IMR-90 (cell line): Measurements from ENCODE around the gene ZNF423. TPM values are rescaled to one million over a fixed set of nuclear protein-coding genes. Genes with fewer than 3 reads are reported as not detected.

ENCODE experiments used
- ATAC-seq: fragments of 200-7000 bp; cut with Tn5 transposase; 2 replicates; pipeline ENCODE4 v1.9.1; 2020; ENCODE audit warnings: low read depth, mild to moderate bottlenecking, moderate library complexity
- BruUV-seq: library from RNA; stranded (reverse); fragments of 400-500 nt; replicated peaks from 2 replicates; lab custom pipeline; 2021; lab: Mats Ljungman, UMichigan
- CTCF ChIA-PET: fragments of 300-600 bp; formaldehyde crosslinking; extraction: SDS; loops from one replicate; lab custom pipeline; 2021; ENCODE audit warnings: antibody characterized with exemption; lab: Yijun Ruan, JAX
- POLR2A ChIA-PET: fragments of 300-600 bp; sonication (Branson Sonifier 250); formaldehyde crosslinking; loops from one replicate; lab custom pipeline; 2022; ENCODE audit warnings: antibody characterized with exemption; ENCODE audit not compliant: unreplicated experiment; lab: Charles Lee
- DNase-seq: peaks from one replicate; pipeline ENCODE4 v3.0.0; 2013
- H2AFZ ChIP-seq: replicated peaks from 2 replicates; pipeline ENCODE3; 2013; ENCODE audit warnings: low read length, mild to moderate bottlenecking; ENCODE audit not compliant: poor library complexity
- H2AK5ac ChIP-seq: 2 replicates; pipeline ENCODE4 v1.6.1; 2013; ENCODE audit warnings: low read depth, low read length, inconsistent platforms
- H2AK9ac ChIP-seq: replicated peaks from 2 replicates; pipeline ENCODE3; 2013; ENCODE audit warnings: mild to moderate bottlenecking, low read depth, low read length, moderate library complexity; ENCODE audit not compliant: poor library complexity
- H2BK120ac ChIP-seq: 2 replicates; pipeline ENCODE4 v1.6.1; 2013; ENCODE audit warnings: low read depth, low read length, inconsistent platforms
- H2BK15ac ChIP-seq: 3 replicates; pipeline ENCODE4 v1.6.1; 2013; ENCODE audit warnings: low read depth, low read length, inconsistent platforms
- H2BK20ac ChIP-seq: 2 replicates; pipeline ENCODE4 v1.6.1; 2013; ENCODE audit warnings: low read depth, mild to moderate bottlenecking, inconsistent platforms, low read length, moderate library complexity
- H2BK5ac ChIP-seq: 2 replicates; pipeline ENCODE4 v1.6.1; 2013; ENCODE audit warnings: mild to moderate bottlenecking, low read depth, low read length, inconsistent platforms; ENCODE audit not compliant: poor library complexity, severe bottlenecking
- H3K14ac ChIP-seq: replicated peaks from 2 replicates; pipeline ENCODE4 v1.6.1; 2013; ENCODE audit warnings: low read depth, low read length, inconsistent platforms
- H3K18ac ChIP-seq: 2 replicates; pipeline ENCODE4 v1.6.1; 2013; ENCODE audit warnings: low read depth, low read length, control low read depth
- H3K23ac ChIP-seq: 2 replicates; pipeline ENCODE4 v1.6.1; 2013; ENCODE audit warnings: low read depth, low read length, inconsistent platforms
- H3K27ac ChIP-seq: 2 replicates; pipeline ENCODE4 v1.5.1; 2013; ENCODE audit warnings: mild to moderate bottlenecking, control low read depth, low read length; ENCODE audit not compliant: insufficient read depth
- H3K27me3 ChIP-seq: 2 replicates; pipeline ENCODE4 v1.6.1; 2013; ENCODE audit warnings: low read length; ENCODE audit not compliant: control insufficient read depth, insufficient read depth
- H3K36me3 ChIP-seq: 2 replicates; pipeline ENCODE4 v1.6.1; 2013; ENCODE audit warnings: low read length, mixed read lengths; ENCODE audit not compliant: control insufficient read depth, insufficient read depth
- H3K4ac ChIP-seq: 2 replicates; pipeline ENCODE4 v1.6.1; 2013; ENCODE audit warnings: low read depth, low read length, inconsistent platforms
- H3K4me1 ChIP-seq: 2 replicates; pipeline ENCODE4 v1.6.1; 2013; ENCODE audit warnings: low read length, mixed read lengths; ENCODE audit not compliant: control insufficient read depth, insufficient read depth
- H3K4me2 ChIP-seq: 2 replicates; pipeline ENCODE4 v1.6.1; 2013; ENCODE audit warnings: low read depth, mild to moderate bottlenecking, control low read depth, low read length, moderate library complexity
- H3K4me3 ChIP-seq: 2 replicates; pipeline ENCODE4 v1.5.1; 2013; ENCODE audit warnings: low read depth, mild to moderate bottlenecking, control low read depth, low read length, moderate library complexity; ENCODE audit not compliant: insufficient read depth
- H3K56ac ChIP-seq: 2 replicates; pipeline ENCODE4 v1.6.1; 2013; ENCODE audit warnings: low read length, inconsistent platforms; ENCODE audit not compliant: insufficient read depth; ENCODE audit errors: extremely low read depth
- H3K79me1 ChIP-seq, 2 experiments: 2 replicates each; pipeline ENCODE4 v1.6.1; 2013; ENCODE audit warnings: low read length in 2 of 2, inconsistent platforms in 1 of 2, low read depth in 1 of 2
- H3K9ac ChIP-seq: 2 replicates; pipeline ENCODE4 v1.6.1; 2013; ENCODE audit warnings: low read depth, low read length, control low read depth
- H3K9me1 ChIP-seq: 2 replicates; pipeline ENCODE4 v1.6.1; 2013; ENCODE audit warnings: low read length, inconsistent platforms; ENCODE audit not compliant: insufficient read depth
- H3K9me3 ChIP-seq: 2 replicates; pipeline ENCODE4 v1.6.1; 2013; ENCODE audit warnings: low read length; ENCODE audit not compliant: control insufficient read depth, insufficient read depth
- H4K20me1 ChIP-seq: 2 replicates; pipeline ENCODE4 v1.6.1; 2013; ENCODE audit warnings: low read length, inconsistent platforms; ENCODE audit not compliant: insufficient read depth
- H4K5ac ChIP-seq: 2 replicates; pipeline ENCODE4 v1.6.1; 2013; ENCODE audit warnings: mild to moderate bottlenecking, low read depth, low read length, control low read depth
- H4K8ac ChIP-seq, 2 experiments: 2 replicates each; pipeline ENCODE4 v1.6.1; 2013; ENCODE audit warnings: low read depth in 2 of 2, low read length in 2 of 2, control low read depth in 1 of 2, inconsistent platforms in 1 of 2
- H4K91ac ChIP-seq: 2 replicates; pipeline ENCODE4 v1.6.1; 2013; ENCODE audit warnings: low read depth, low read length, inconsistent platforms; ENCODE audit not compliant: insufficient read depth
- BHLHE40 ChIP-seq: fragments of 150-350 bp; IDR thresholded peaks from 2 replicates; pipeline ENCODE4 v1.6.1; 2016; ENCODE audit warnings: mild to moderate bottlenecking, low read depth, low read length
- CEBPB ChIP-seq: IDR thresholded peaks from 2 replicates; pipeline ENCODE4 v1.6.1; 2012; ENCODE audit warnings: low read depth, low read length, improper control_type of control experiment
- ELK1 ChIP-seq: fragments of 150-350 bp; IDR thresholded peaks from 2 replicates; pipeline ENCODE4 v1.6.1; 2016; ENCODE audit warnings: low read depth, mild to moderate bottlenecking, low read length, moderate library complexity, borderline replicate concordance
- FOS ChIP-seq: fragments of 150-350 bp; IDR thresholded peaks from 2 replicates; pipeline ENCODE4 v1.6.1; 2016; ENCODE audit warnings: low read depth, low read length
- MAFK ChIP-seq: IDR thresholded peaks from 2 replicates; pipeline ENCODE4 v1.6.1; 2012; ENCODE audit warnings: low read depth, low read length, improper control_type of control experiment
- NFE2L2 ChIP-seq: fragments of 150-350 bp; IDR thresholded peaks from 2 replicates; pipeline ENCODE4 v1.6.1; 2016; ENCODE audit warnings: low read depth, mild to moderate bottlenecking, low read length
- POLR2A ChIP-seq: IDR thresholded peaks from 2 replicates; pipeline ENCODE4 v1.6.1; 2012; ENCODE audit warnings: mild to moderate bottlenecking, low read depth, low read length
- RFX5 ChIP-seq: IDR thresholded peaks from 2 replicates; pipeline ENCODE4 v1.8.0; 2012; ENCODE audit warnings: low read depth, mild to moderate bottlenecking, low read length, moderate library complexity
- SMC3 ChIP-seq: fragments of 150-350 bp; IDR thresholded peaks from 2 replicates; pipeline ENCODE4 v1.6.1; 2016; ENCODE audit warnings: low read depth, mild to moderate bottlenecking, antibody characterized with exemption, low read length, moderate library complexity
- WGBS, 2 experiments: methylation state at CpG; one replicate each; pipeline versions ENCODE4 v1.1.5 to v1.1.7; 2013; ENCODE audit warnings: missing lambda C conversion rate in 2 of 2; ENCODE audit not compliant: insufficient read length in 1 of 2; ENCODE audit errors: extremely low coverage in 2 of 2; 5-methylcytosine and 5-hydroxymethylcytosine counted together
- dilution Hi-C: fragments of 300-500 bp; cut with HindIII; formaldehyde crosslinking; loops from one replicate; pipeline ENCODE4 v1.14.3; 2018; ENCODE audit warnings: low sequenced_read_pairs; ENCODE audit not compliant: unreplicated experiment
- in situ Hi-C: fragments of 300-500 bp; cut with MboI; formaldehyde crosslinking; loops from 3 replicates; pipeline ENCODE4 v1.14.3; 2019; ENCODE audit warnings: low sequenced_read_pairs, inconsistent platforms, mixed read lengths
- intact Hi-C: fragments of 100-400 bp; cut with micrococcal nuclease; formaldehyde crosslinking; loops from 2 replicates; pipeline ENCODE4 v1.10.0; 2022
- polyA plus RNA-seq, 3 experiments: library from polyadenylated mRNA; depleted of rRNA; stranded (reverse); fragments of >200 nt; gene quantifications; 2 replicates each; pipeline ENCODE4 v1.2.3, GENCODE V29; 2012; ENCODE audit warnings: low replicate concordance in 1 of 3
- total RNA-seq: library from RNA; depleted of rRNA; stranded (reverse); fragments of >200 nt; gene quantifications from 2 replicates; pipeline ENCODE4 v1.2.3, GENCODE V29; 2012

ZNF423 gene
- total and polyA plus RNA-seq, 2 of the 4 experiments (the other 2 are of a cell fraction) = under 0.01 to 0.10 TPM

GRCh38 chr16:49776734-49777133 is 79.2 kb downstream of the ZNF423 start:
- Histone ChIP-seq H3K4me2 (no peak overlapping the region), H3K9me1 (no peaks in the 10 kb centered on the region), H3K4me3 (no peak overlapping the region), H4K8ac (no peak overlapping the region), H2AK5ac (no peak overlapping the region), H4K20me1 (no peaks in the 10 kb centered on the region), H3K23ac (no peak overlapping the region), H2BK20ac (no peak overlapping the region), H3K18ac (no peak overlapping the region), H2AFZ (no peak overlapping the region), H3K27ac (no peak overlapping the region), H3K9me3 (no peaks in the 10 kb centered on the region), H3K4ac (no peak overlapping the region), H3K36me3 (no peaks in the 10 kb centered on the region), H2BK120ac (no peak overlapping the region), H2BK15ac (no peak overlapping the region), H2AK9ac (no peak overlapping the region), H3K9ac (no peak overlapping the region), H3K4me1 (no peaks in the 10 kb centered on the region), H4K5ac (no peak overlapping the region), H3K56ac (no peak overlapping the region), H3K79me1 (no peaks in the 10 kb centered on the region), H3K27me3 (peaks cover under 1% of the 10 kb centered on the region; the same call in 1 of the 2 replicates), H3K14ac (no peak overlapping the region), H4K91ac (no peak overlapping the region), H2BK5ac (no peak overlapping the region)
- CTCF ChIA-PET = no interaction called here
- BruUV-seq = no TSS peak
- in situ Hi-C loops (no loop called here), intact Hi-C loops (no loop called here), dilution Hi-C loops (no loop called here)
- POLR2A ChIA-PET = no interaction called here
- 73% methylated on average over 4 of the region's 4 CpGs; no CpG with 5 or more reads in 1 of the 2 experiments for WGBS, 2 experiments
- no peak for ATAC-seq
- no peak for DNase-seq
- TF ChIP-seq BHLHE40 (no peak), MAFK (no peak), POLR2A (no peak), SMC3 (no peak), CEBPB (no peak), RFX5 (no peak), ELK1 (no peak), FOS (no peak), NFE2L2 (no peak)
